Measurements from ENCODE around the gene L3MBTL4.

The L3MBTL4 gene

GRCh38 chr18:5909125-5909524 is 505.6 kb downstream of the L3MBTL4 start:
- no peak for DNase-seq (ENCODE audit: low read depth in 2 of 2)
